ENCODE data around the gene USP6.

GRCh38 chr17:5200360-5200759 lies 84.5 kb downstream of the USP6 start:
- TF ChIP-seq, protein P1, sequence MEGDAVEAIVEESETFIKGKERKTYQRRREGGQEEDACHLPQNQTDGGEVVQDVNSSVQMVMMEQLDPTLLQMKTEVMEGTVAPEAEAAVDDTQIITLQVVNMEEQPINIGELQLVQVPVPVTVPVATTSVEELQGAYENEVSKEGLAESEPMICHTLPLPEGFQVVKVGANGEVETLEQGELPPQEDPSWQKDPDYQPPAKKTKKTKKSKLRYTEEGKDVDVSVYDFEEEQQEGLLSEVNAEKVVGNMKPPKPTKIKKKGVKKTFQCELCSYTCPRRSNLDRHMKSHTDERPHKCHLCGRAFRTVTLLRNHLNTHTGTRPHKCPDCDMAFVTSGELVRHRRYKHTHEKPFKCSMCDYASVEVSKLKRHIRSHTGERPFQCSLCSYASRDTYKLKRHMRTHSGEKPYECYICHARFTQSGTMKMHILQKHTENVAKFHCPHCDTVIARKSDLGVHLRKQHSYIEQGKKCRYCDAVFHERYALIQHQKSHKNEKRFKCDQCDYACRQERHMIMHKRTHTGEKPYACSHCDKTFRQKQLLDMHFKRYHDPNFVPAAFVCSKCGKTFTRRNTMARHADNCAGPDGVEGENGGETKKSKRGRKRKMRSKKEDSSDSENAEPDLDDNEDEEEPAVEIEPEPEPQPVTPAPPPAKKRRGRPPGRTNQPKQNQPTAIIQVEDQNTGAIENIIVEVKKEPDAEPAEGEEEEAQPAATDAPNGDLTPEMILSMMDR (IDR thresholded peaks at IDR 0.05 in 2 of 3, conservative IDR thresholded peaks at IDR 0.05 in 1 of 3; ENCODE audit: borderline replicate concordance in 1 of 3, insufficient read depth in 1 of 3, low read depth in 2 of 3, low read length in 2 of 3) = no peak
- TF ChIP-seq RAD21 (IDR thresholded peaks at IDR 0.05; ENCODE audit: low read depth) = no peak
- TF ChIP-seq REST (IDR thresholded peaks at IDR 0.05; ENCODE audit: low read depth) = no peak
- no peak for TF ChIP-seq MAX (IDR thresholded peaks at IDR 0.05)
- no peak for TF ChIP-seq SIN3A (IDR thresholded peaks at IDR 0.05; ENCODE audit: low read depth)
